HCT116 (cell line): ENCODE data around the gene ACYP2. TPM values are rescaled to one million over a fixed set of nuclear protein-coding genes. Genes with fewer than 3 reads are reported as not detected.

Experiments
- ATAC-seq: fragments of 200-7000 bp; cut with Tn5 transposase; 2 replicates; pipeline ENCODE4 v1.9.1; 2020; ENCODE audit warnings: mild to moderate bottlenecking, moderate library complexity
- BruUV-seq: library from RNA; stranded (reverse); fragments of 400-500 nt; replicated peaks from 2 replicates; lab custom pipeline; 2021; lab: Mats Ljungman, UMichigan
- CTCF ChIA-PET: fragments of 300-600 bp; sonication (Branson Sonifier 250); formaldehyde crosslinking; loops from one replicate; lab custom pipeline; 2021; ENCODE audit warnings: antibody characterized with exemption; lab: Charles Lee
- POLR2A ChIA-PET: fragments of 300-600, 350-600 bp; sonication (Branson Sonifier 250); formaldehyde crosslinking; loops from one replicate; lab custom pipeline; 2021; ENCODE audit warnings: antibody characterized with exemption; lab: Charles Lee
- RAD21 ChIA-PET, 2 experiments: fragments of 300-600 bp; sonication (Branson Sonifier 250); formaldehyde crosslinking; loops; one replicate each; lab custom pipeline; 2023; ENCODE audit warnings: low total read pairs in 2 of 2; ENCODE audit not compliant: uncharacterized antibody in 2 of 2, unreplicated experiment in 2 of 2, low non-redundant PET in 1 of 2; lab: Charles Lee
- DNase-seq: peaks from one replicate; pipeline ENCODE4 v3.0.0-alpha.2; 2010; ENCODE audit warnings: low read depth, low spot score
- H2AFZ ChIP-seq: fragments of 200-600 bp; shearing (Covaris generic), sonication (generic); 2 replicates; pipeline ENCODE4 v1.6.1; 2017; ENCODE audit warnings: low read depth, mixed run types, mixed read lengths, antibody characterized with exemption, low read length; ENCODE audit not compliant: poor library complexity, severe bottlenecking
- H3K27ac ChIP-seq: 2 replicates; pipeline ENCODE4 v1.5.1; 2012; ENCODE audit warnings: low read depth, low read length
- H3K27me3 ChIP-seq: fragments of 200-600 bp; sonication (generic); 2 replicates; pipeline ENCODE4 v1.6.1; 2016; ENCODE audit warnings: mixed run types, low read length, mixed read lengths; ENCODE audit not compliant: insufficient read depth
- H3K36me3 ChIP-seq, 2 experiments: fragments of 200-500 bp in 1 of 2; fragments of 200-600 bp in 1 of 2; sonication (Bioruptor generic) in 1 of 2; sonication (generic) in 1 of 2; 2 replicates each; pipeline versions ENCODE4 v1.5.1 to v1.6.1; 2014 to 2016; ENCODE audit warnings: low read length in 2 of 2, inconsistent platforms in 1 of 2, mixed read lengths in 1 of 2, mixed run types in 1 of 2; ENCODE audit not compliant: insufficient read depth in 2 of 2, control insufficient read depth in 1 of 2
- H3K4me1 ChIP-seq, 2 experiments: fragments of 200-600 bp in 1 of 2; sonication (generic) in 1 of 2; 2 replicates each; pipeline versions ENCODE4 v1.5.1 to v1.6.1; 2012 to 2017; ENCODE audit warnings: low read length in 2 of 2, inconsistent platforms in 1 of 2, mild to moderate bottlenecking in 1 of 2, mixed read lengths in 1 of 2, mixed run types in 1 of 2, moderate library complexity in 1 of 2; ENCODE audit not compliant: insufficient read depth in 2 of 2, control insufficient read depth in 1 of 2
- H3K4me2 ChIP-seq: fragments of 200-600 bp; sonication (generic); 2 replicates; pipeline ENCODE4 v1.6.1; 2017; ENCODE audit warnings: mixed run types, low read length, mixed read lengths
- H3K4me3 ChIP-seq, 2 experiments: fragments of 200-600 bp in 1 of 2; sonication (generic) in 1 of 2; replicated peaks in 1 of 2; 2 replicates each; pipeline ENCODE4 v1.5.1; 2011 to 2016; ENCODE audit warnings: low read length in 2 of 2, control low read depth in 1 of 2, low read depth in 1 of 2, mild to moderate bottlenecking in 1 of 2, mixed read lengths in 1 of 2, mixed run types in 1 of 2
- H3K79me2 ChIP-seq: fragments of 200-600 bp; sonication (generic); 2 replicates; pipeline ENCODE4 v1.6.1; 2017; ENCODE audit warnings: mild to moderate bottlenecking, mixed run types, low read length, moderate library complexity, mixed read lengths; ENCODE audit not compliant: insufficient read depth
- H3K9ac ChIP-seq: fragments of 200-600 bp; sonication (generic); 2 replicates; pipeline ENCODE4 v1.6.1; 2016; ENCODE audit warnings: low read length, mixed read lengths
- H3K9me2 ChIP-seq: fragments of 200-600 bp; sonication (generic), shearing (Covaris generic); 2 replicates; pipeline ENCODE4 v1.6.1; 2017; ENCODE audit warnings: mixed run types, mild to moderate bottlenecking, moderate library complexity; ENCODE audit not compliant: insufficient read depth
- H3K9me3 ChIP-seq, 2 experiments: fragments of 200-500 bp in 1 of 2; fragments of 200-600 bp in 1 of 2; sonication (Bioruptor generic) in 1 of 2; sonication (generic) in 1 of 2; 2 replicates each; pipeline ENCODE4 v1.6.1; 2014 to 2017; ENCODE audit warnings: low read length in 2 of 2, mixed read lengths in 2 of 2, inconsistent platforms in 1 of 2, low read depth in 1 of 2, mild to moderate bottlenecking in 1 of 2, mixed run types in 1 of 2, moderate library complexity in 1 of 2; ENCODE audit not compliant: control insufficient read depth in 1 of 2, insufficient read depth in 1 of 2
- H4K20me1 ChIP-seq: fragments of 200-600 bp; sonication (generic), shearing (Covaris generic); 2 replicates; pipeline ENCODE4 v1.6.1; 2017; ENCODE audit warnings: mixed run types, mild to moderate bottlenecking, moderate library complexity; ENCODE audit not compliant: insufficient read depth
- EGR1 ChIP-seq: IDR thresholded peaks from 2 replicates; pipeline ENCODE4 v1.6.1; 2012; ENCODE audit warnings: low read depth
- POLR2A ChIP-seq: IDR thresholded peaks from 2 replicates; pipeline ENCODE4 v1.7.0; 2011; ENCODE audit warnings: borderline replicate concordance; ENCODE audit not compliant: insufficient read depth, insufficient read length; ENCODE audit errors: extremely low read depth
- SP1 ChIP-seq: IDR thresholded peaks from 2 replicates; pipeline ENCODE4 v1.6.1; 2012; ENCODE audit warnings: low read depth
- YY1 ChIP-seq: IDR thresholded peaks from 2 replicates; pipeline ENCODE4 v1.6.1; 2011; ENCODE audit warnings: low read length, low read depth, moderate library complexity, mild to moderate bottlenecking; ENCODE audit not compliant: insufficient replicate concordance; ENCODE audit errors: extremely low read depth
- intact Hi-C: fragments of 100-400 bp; cut with micrococcal nuclease; formaldehyde crosslinking; loops from 2 replicates; pipeline ENCODE4 v1.10.0; 2022
- total RNA-seq: library from RNA; stranded (reverse); gene quantifications from one replicate; pipeline ENCODE4 v1.2.1, GENCODE V29; 2021; ENCODE audit not compliant: unreplicated experiment
- TF ChIP-seq, protein P1 (sequence below): IDR thresholded peaks from 2 replicates; pipeline ENCODE4 v1.6.1; 2012

ACYP2 gene
- total RNA-seq, 1 experiment from 2014 or later: 9.4 TPM

DNA sequence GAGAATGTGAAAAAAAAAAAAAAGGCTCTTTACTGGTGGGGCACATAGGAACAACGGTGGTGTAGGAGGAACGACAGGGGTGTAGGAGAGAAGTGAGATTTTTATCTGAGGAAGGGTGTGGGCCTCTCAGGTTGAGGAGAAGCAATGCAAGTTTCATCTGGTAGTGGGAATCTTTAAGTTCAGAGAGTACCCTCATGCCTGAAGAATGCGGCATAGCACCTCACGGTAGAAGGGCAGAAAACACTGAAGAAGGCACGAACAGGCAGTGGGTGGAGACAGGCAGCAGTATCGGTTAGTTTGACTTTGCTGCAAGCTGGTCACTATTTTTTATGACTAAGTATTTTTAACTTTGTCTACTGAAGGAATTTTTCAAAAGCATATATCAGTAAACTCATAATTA lies 192.8 kb downstream of the ACYP2 start:
- H3K9me2 ChIP-seq: no peaks in the 10 kb centered on the region
- intact Hi-C loops: no loop called here
- no peak for DNase-seq
- no peak overlapping the region for H3K9ac ChIP-seq
- RAD21 ChIA-PET: no interaction called here
- peaks cover 0 to 7% of the 10 kb centered on the region in 2 experiments; a peak in 1 of 4 replicates for H3K4me1 ChIP-seq
- TF ChIP-seq POLR2A: no peak
- TF ChIP-seq YY1: no peak
- TF ChIP-seq, all 23 proteins: peak for 0
- Histone ChIP-seq H3K36me3 (no peaks in the 10 kb centered on the region), H2AFZ (no peak overlapping the region), H3K9me3 (no peaks in the 10 kb centered on the region), H3K79me2 (no peaks in the 10 kb centered on the region), H3K27me3 (no peaks in the 10 kb centered on the region), H3K4me2 (no peak overlapping the region), H4K20me1 (no peaks in the 10 kb centered on the region), H3K27ac (no peak overlapping the region), H3K4me3 (no peak overlapping the region)
- BruUV-seq: no TSS peak
- CTCF ChIA-PET: no interaction called here
- POLR2A ChIA-PET: interaction anchor here (1.2 kb wide), 1 partner anchor 22 kb away, joined by 3 read pairs; a partner anchor contains a TSS
- no peak for ATAC-seq

GRCh38 chr2:54308782-54309181 lies 193.4 kb downstream of the ACYP2 start:
- Histone ChIP-seq H3K9me3 (no peaks in the 10 kb centered on the region), H3K4me2 (no peak overlapping the region), H3K79me2 (no peaks in the 10 kb centered on the region), H3K4me3 (no peak overlapping the region), H3K36me3 (no peaks in the 10 kb centered on the region), H3K4me1 (peaks cover 0 to 7% of the 10 kb centered on the region in 2 experiments; a peak in 1 of 4 replicates), H3K9me2 (no peaks in the 10 kb centered on the region), H4K20me1 (no peaks in the 10 kb centered on the region), H2AFZ (no peak overlapping the region), H3K27ac (no peak overlapping the region), H3K27me3 (no peaks in the 10 kb centered on the region), H3K9ac (no peak overlapping the region)
- ChIA-PET CTCF (no interaction called here), POLR2A (interaction anchor here (1.2 kb wide), 1 partner anchor 22 kb away, joined by 3 read pairs; a partner anchor contains a TSS), RAD21 (no interaction called here)
- DNase-seq (no peak), ATAC-seq (no peak)
- TF ChIP-seq, protein P1, sequence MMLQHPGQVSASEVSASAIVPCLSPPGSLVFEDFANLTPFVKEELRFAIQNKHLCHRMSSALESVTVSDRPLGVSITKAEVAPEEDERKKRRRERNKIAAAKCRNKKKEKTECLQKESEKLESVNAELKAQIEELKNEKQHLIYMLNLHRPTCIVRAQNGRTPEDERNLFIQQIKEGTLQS: no peak
- TF ChIP-seq SP1 (no peak), EGR1 (no peak)
- intact Hi-C loops: no loop called here
- BruUV-seq: no TSS peak
